K562 (cell line): ENCODE data around the gene UTP11. TPM values are rescaled to one million over a fixed set of nuclear protein-coding genes. Genes with fewer than 3 reads are reported as not detected.

Source experiments
- DLX4 ChIP-seq: fragments of 250-450 bp; sonication (Bioruptor Pico); IDR thresholded peaks from 2 replicates; pipeline ENCODE4 v1.6.1; 2021; ENCODE audit warnings: mild to moderate bottlenecking
- GATAD2B ChIP-seq: fragments of 450-650 bp; IDR thresholded peaks from 2 replicates; pipeline ENCODE4 v1.6.1; 2017; ENCODE audit warnings: mild to moderate bottlenecking, borderline replicate concordance
- HMGXB4 ChIP-seq: sonication (generic); formaldehyde crosslinking; IDR thresholded peaks from 2 replicates; pipeline ENCODE4 v1.8.1; 2023; ENCODE audit warnings: mild to moderate bottlenecking, missing genetic modification reagents
- SMAD2 ChIP-seq: fragments of 150-350 bp; IDR thresholded peaks from 2 replicates; pipeline ENCODE4 v1.6.1; 2014; ENCODE audit warnings: low read depth, mild to moderate bottlenecking, low read length
- TRIM28 ChIP-seq: fragments of 450-650 bp; IDR thresholded peaks from 2 replicates; pipeline ENCODE4 v1.6.1; 2017
- ZNF121 ChIP-seq: sonication (generic); formaldehyde crosslinking; conservative IDR thresholded peaks from 2 replicates; pipeline ENCODE4 v1.8.0; 2022; ENCODE audit warnings: missing genetic modification reagents
- ZNF197 ChIP-seq: fragments of 200-800 bp; sonication (Bioruptor generic); IDR thresholded peaks from 2 replicates; pipeline ENCODE4 v1.6.1; 2016; ENCODE audit warnings: low read depth, missing genetic modification characterization, missing compliant biosample characterization
- ZNF395 ChIP-seq: fragments of 200-800 bp; sonication (Bioruptor generic); IDR thresholded peaks from 2 replicates; pipeline ENCODE4 v1.6.1; 2017; ENCODE audit warnings: missing genetic modification characterization, missing compliant biosample characterization
- polyA plus RNA-seq, 8 experiments: library from polyadenylated mRNA; depleted of rRNA in 4 of 8; stranded (reverse) in 5 of 8; unstranded in 3 of 8; fragments of >200 nt; fragmentation: Nextera tagmentation in 2 of 8; fragmentation: Illumina TruSeq in 1 of 8; extraction: Ambion mirVana in 2 of 8; extraction: Trizol in 1 of 8; gene quantifications; 2 replicates each; pipeline versions ENCODE4 v1.2.1 to v1.2.3, GENCODE V29; 2011 to 2014; ENCODE audit warnings: inconsistent platforms in 1 of 8, missing spikeins in 1 of 8
- total RNA-seq, 7 experiments: library from RNA; depleted of rRNA in 6 of 7; stranded (reverse); fragments of >200 nt in 6 of 7; fragmentation: Illumina TruSeq in 2 of 7; extraction: Trizol in 2 of 7; gene quantifications; 2 replicates each; pipeline versions ENCODE4 v1.2.1 to v1.2.3, GENCODE V29; 2011 to 2021; ENCODE audit warnings: low replicate concordance in 1 of 7
- TF ChIP-seq, protein P1 (sequence below): fragments of 250-450 bp; sonication (Bioruptor Pico); IDR thresholded peaks from 2 replicates; pipeline ENCODE4 v1.8.0; 2021; ENCODE audit warnings: moderate library complexity, mild to moderate bottlenecking, inconsistent platforms
- TF ChIP-seq, protein P2 (sequence below): fragments of 150-350 bp; conservative IDR thresholded peaks from 2 replicates; pipeline ENCODE4 v1.6.1; 2014; ENCODE audit warnings: low read length
- TF ChIP-seq, protein P3 (sequence below): IDR thresholded peaks from 2 replicates; pipeline ENCODE4 v1.6.1; 2011; ENCODE audit warnings: borderline replicate concordance, low read depth, mild to moderate bottlenecking, moderate library complexity, low read length; ENCODE audit not compliant: insufficient read depth, poor library complexity, severe bottlenecking
- TF ChIP-seq, protein P4 (sequence below): fragments of 450-650 bp; IDR thresholded peaks from 2 replicates; pipeline ENCODE4 v1.6.1; 2016; ENCODE audit warnings: antibody characterized with exemption
- TF ChIP-seq, protein P5 (sequence below): sonication (generic); formaldehyde crosslinking; IDR thresholded peaks from 2 replicates; pipeline ENCODE4 v1.8.1; 2023; ENCODE audit warnings: mild to moderate bottlenecking, missing genetic modification reagents

The UTP11 gene
- total and polyA plus RNA-seq, 9 of the 15 experiments (the other 6 are each of a cell fraction or from before 2014, with no cell fraction given) = 91.1 to 378 (median 221) TPM

- TF ChIP-seq, protein P1, sequence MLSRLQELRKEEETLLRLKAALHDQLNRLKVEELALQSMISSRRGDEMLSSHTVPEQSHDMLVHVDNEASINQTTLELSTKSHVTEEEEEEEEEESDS (CRISPR knock-in tag) = no peak
- TF ChIP-seq ZNF197 (CRISPR knock-in tag) (peak; percentile 64), SMAD2 (no peak), HMGXB4 (CRISPR knock-in tag) (no peak), ZNF395 (peak; percentile 86), GATAD2B (no peak; the same call in 1 of the 2 replicates), ZNF121 (no peak), DLX4 (CRISPR knock-in tag) (no peak), TRIM28 (peak; percentile 70)
- TF ChIP-seq, protein P2, sequence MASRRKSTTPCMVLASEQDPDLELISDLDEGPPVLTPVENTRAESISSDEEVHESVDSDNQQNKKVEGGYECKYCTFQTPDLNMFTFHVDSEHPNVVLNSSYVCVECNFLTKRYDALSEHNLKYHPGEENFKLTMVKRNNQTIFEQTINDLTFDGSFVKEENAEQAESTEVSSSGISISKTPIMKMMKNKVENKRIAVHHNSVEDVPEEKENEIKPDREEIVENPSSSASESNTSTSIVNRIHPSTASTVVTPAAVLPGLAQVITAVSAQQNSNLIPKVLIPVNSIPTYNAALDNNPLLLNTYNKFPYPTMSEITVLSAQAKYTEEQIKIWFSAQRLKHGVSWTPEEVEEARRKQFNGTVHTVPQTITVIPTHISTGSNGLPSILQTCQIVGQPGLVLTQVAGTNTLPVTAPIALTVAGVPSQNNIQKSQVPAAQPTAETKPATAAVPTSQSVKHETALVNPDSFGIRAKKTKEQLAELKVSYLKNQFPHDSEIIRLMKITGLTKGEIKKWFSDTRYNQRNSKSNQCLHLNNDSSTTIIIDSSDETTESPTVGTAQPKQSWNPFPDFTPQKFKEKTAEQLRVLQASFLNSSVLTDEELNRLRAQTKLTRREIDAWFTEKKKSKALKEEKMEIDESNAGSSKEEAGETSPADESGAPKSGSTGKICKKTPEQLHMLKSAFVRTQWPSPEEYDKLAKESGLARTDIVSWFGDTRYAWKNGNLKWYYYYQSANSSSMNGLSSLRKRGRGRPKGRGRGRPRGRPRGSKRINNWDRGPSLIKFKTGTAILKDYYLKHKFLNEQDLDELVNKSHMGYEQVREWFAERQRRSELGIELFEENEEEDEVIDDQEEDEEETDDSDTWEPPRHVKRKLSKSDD = no peak
- TF ChIP-seq, protein P3, sequence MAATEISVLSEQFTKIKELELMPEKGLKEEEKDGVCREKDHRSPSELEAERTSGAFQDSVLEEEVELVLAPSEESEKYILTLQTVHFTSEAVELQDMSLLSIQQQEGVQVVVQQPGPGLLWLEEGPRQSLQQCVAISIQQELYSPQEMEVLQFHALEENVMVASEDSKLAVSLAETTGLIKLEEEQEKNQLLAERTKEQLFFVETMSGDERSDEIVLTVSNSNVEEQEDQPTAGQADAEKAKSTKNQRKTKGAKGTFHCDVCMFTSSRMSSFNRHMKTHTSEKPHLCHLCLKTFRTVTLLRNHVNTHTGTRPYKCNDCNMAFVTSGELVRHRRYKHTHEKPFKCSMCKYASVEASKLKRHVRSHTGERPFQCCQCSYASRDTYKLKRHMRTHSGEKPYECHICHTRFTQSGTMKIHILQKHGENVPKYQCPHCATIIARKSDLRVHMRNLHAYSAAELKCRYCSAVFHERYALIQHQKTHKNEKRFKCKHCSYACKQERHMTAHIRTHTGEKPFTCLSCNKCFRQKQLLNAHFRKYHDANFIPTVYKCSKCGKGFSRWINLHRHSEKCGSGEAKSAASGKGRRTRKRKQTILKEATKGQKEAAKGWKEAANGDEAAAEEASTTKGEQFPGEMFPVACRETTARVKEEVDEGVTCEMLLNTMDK = no peak
- TF ChIP-seq, protein P4, sequence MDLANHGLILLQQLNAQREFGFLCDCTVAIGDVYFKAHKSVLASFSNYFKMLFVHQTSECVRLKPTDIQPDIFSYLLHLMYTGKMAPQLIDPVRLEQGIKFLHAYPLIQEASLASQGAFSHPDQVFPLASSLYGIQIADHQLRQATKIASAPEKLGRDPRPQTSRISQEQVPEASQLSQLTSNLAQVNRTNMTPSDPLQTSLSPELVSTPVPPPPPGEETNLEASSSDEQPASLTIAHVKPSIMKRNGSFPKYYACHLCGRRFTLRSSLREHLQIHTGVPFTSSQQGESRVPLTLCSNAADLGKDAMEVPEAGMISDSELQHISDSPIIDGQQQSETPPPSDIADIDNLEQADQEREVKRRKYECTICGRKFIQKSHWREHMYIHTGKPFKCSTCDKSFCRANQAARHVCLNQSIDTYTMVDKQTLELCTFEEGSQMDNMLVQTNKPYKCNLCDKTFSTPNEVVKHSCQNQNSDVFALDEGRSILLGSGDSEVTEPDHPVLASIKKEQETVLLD = 0 out of 2 replicates have a peak, but pooled peaks have one; percentile 63
- TF ChIP-seq, protein P5, sequence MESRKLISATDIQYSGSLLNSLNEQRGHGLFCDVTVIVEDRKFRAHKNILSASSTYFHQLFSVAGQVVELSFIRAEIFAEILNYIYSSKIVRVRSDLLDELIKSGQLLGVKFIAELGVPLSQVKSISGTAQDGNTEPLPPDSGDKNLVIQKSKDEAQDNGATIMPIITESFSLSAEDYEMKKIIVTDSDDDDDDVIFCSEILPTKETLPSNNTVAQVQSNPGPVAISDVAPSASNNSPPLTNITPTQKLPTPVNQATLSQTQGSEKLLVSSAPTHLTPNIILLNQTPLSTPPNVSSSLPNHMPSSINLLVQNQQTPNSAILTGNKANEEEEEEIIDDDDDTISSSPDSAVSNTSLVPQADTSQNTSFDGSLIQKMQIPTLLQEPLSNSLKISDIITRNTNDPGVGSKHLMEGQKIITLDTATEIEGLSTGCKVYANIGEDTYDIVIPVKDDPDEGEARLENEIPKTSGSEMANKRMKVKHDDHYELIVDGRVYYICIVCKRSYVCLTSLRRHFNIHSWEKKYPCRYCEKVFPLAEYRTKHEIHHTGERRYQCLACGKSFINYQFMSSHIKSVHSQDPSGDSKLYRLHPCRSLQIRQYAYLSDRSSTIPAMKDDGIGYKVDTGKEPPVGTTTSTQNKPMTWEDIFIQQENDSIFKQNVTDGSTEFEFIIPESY = no peak
Measured at GRCh38 chr1:38009088-38009840, 3.3 kb upstream of the UTP11 start (continued).
